SK-N-MC (cell line): ENCODE results near the gene SLC24A2.

ENCODE experiments used
- DNase-seq: peaks from one replicate; pipeline ENCODE4 v3.0.0-alpha.2; 2011; ENCODE audit warnings: low read depth, low spot score
- H3K27ac ChIP-seq: fragments of 200-600 bp; sonication (generic); 2 replicates; pipeline ENCODE4 v1.5.1; 2016; ENCODE audit warnings: mixed run types
- H3K36me3 ChIP-seq: fragments of 200-600 bp; sonication (generic); 2 replicates; pipeline ENCODE4 v1.6.1; 2017; ENCODE audit warnings: antibody characterized with exemption, low read length, mixed read lengths; ENCODE audit not compliant: insufficient read depth
- H3K4me3 ChIP-seq: fragments of 200-600 bp; sonication (generic); 2 replicates; pipeline ENCODE4 v1.5.1; 2016
- H3K9ac ChIP-seq: fragments of 200-600 bp; sonication (generic); 2 replicates; pipeline ENCODE4 v1.8.0; 2017; ENCODE audit warnings: mixed run types, mixed read lengths; ENCODE audit not compliant: insufficient read length
- H3K9me3 ChIP-seq: fragments of 200-600 bp; sonication (generic); 2 replicates; pipeline ENCODE4 v1.6.1; 2017; ENCODE audit warnings: low read depth, mild to moderate bottlenecking, antibody characterized with exemption, low read length, moderate library complexity, mixed read lengths
- EZH2 ChIP-seq: fragments of 200-600 bp; sonication (generic); IDR thresholded peaks from one replicate; pipeline ENCODE4 v1.6.1; 2017; ENCODE audit warnings: antibody characterized with exemption
- FOXP2 ChIP-seq: optimal IDR thresholded peaks from 2 replicates; pipeline ENCODE3; 2011; ENCODE audit warnings: mild to moderate bottlenecking, moderate library complexity; ENCODE audit not compliant: insufficient read depth; ENCODE audit errors: extremely low read length, control extremely low read depth
- POLR2AphosphoS5 ChIP-seq: IDR thresholded peaks from 2 replicates; pipeline ENCODE4 v1.6.1; 2012; ENCODE audit warnings: mild to moderate bottlenecking, low read depth, low read length, borderline replicate concordance

SLC24A2 gene

GRCh38 chr9:19741178-19741577, 47.7 kb downstream of the SLC24A2 start:
- peak overlapping the region; percentile 1; the same call in 1 of the 2 replicates for H3K4me3 ChIP-seq
- TF ChIP-seq POLR2AphosphoS5, result no peak
- TF ChIP-seq EZH2, result no peak
- no peak for TF ChIP-seq FOXP2
- no peak overlapping the region for H3K9ac ChIP-seq
- H3K27ac ChIP-seq, result no peak overlapping the region
- no peak for DNase-seq
- H3K36me3 ChIP-seq, result no peaks in the 10 kb centered on the region
- no peaks in the 10 kb centered on the region for H3K9me3 ChIP-seq
